Activated CD4-positive, alpha-beta T cell treated with anti-CD3 and anti-CD28 coated beads, Interleukin-2, amount 50 U/mL, for 1 hour (primary cell): Measurements from ENCODE around the gene SS18.

Source experiments
- DNase-seq: peaks from one replicate; pipeline ENCODE4 v3.0.0-alpha.2; 2020

The SS18 gene

DNA sequence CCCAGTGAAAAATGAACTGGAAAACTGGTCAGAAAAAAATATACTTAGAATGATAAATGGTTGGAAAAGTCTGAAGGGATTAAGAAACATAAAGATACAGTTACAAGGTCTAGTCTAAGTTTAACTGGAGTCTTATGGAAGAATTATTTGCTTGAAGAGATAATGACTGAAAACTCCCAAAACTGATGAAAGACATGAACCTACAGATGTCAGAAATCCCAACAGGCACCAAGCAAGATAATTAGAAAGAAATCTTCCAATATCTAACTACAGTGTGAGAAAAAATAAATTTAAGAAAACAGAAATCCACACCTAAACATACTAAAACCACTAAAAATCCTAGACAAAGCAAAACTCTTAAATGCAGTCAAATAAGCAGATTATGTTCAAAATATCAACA is 19.4 kb downstream of the SS18 start:
- no peak for DNase-seq

DNA sequence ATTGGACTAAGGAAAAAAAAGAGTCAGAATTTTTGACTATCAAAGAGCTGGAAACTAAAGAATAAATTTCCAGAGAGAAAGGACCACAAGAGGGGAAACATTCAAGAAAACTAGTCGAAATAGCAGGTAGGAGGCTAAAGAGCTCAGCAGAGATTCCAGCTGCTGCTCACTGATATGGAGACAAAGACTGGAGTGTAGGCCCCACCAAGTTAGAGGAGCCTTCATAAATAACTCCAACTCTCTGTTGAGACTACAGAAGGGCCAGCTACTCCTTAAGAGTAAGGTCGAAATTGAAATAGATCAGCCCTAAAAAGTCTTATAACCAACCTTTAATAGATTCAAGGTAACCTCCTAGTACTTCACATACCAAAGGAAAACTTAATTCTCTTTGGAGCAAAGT is 31.1 kb downstream of the SS18 start:
- no peak for DNase-seq

DNA sequence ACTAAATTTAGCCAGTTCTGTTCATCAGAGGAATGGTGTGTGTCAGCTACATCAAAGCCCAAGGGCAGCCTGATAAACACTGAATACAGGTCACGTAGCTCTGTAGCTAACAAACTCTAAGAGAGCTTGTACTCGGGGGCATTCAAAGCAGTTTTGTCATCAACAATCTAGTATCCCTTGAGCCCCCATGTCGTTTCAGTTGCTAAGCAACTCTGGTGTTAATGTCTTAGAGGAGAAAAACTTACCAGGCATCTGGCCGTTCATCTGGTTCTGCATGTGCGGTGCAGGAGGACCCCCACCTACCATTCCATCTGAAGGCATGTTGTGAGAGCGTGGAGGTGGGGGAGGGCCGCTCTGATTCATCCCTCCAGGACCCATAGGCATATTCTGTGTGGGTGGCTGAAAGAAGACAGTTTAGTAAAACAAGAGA is 33.1 kb downstream of the SS18 start:
- DNase-seq: no peak

DNA sequence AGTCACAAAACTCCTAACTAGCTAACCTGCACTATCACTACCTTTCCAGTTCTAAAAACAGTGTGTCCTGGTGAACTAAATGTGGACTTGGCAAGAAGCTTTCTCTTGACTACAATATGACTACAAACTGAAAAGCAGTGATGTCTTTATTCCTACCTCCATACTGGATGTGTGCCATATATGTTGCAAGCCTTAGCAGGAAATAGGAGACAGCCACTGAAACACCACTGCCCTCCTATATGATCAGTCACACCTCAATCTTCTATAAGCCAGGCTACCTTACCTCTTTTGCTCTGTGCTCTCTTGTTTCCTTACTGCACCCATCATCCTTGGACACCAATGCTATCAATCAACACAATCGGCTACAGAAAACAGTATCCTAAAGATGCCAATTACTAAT is 34.1 kb downstream of the SS18 start:
- no peak for DNase-seq

DNA sequence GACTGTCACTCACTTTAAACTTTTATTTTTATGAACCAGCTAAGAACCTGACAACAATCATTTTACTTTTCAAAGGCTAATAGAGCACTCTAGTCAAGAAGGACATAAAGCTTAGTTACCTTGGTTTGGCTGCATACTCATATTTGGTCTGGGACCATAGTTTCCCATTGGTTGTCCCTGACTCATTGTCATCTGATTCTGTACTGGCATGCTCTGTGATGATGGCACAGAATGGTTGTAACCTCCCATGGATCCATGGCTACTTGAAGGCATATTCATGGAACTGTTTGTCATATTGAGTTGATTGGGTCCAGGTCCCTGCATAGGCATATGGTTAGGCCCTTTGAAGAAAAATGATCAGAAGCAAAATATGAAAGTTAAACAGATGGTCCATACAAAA is 37.9 kb downstream of the SS18 start:
- DNase-seq: no peak

DNA sequence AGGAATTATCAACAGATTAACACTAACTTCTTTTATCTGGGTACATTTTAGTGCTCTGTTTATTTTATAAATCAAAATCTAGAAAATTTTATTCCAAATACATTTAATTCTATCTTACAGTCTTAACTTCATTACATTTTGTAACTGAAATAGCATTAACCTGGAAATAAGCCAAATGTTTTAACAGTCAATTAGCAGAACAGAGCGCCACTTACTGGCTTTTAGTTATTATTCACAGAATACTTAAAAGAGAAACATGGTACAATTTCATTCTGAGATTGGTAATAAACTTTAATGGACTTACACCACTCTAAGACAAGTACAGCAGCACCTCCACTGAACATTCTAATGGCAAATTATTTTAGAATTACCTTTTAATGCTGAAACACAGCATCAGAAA is 38.6 kb downstream of the SS18 start:
- DNase-seq: no peak

DNA sequence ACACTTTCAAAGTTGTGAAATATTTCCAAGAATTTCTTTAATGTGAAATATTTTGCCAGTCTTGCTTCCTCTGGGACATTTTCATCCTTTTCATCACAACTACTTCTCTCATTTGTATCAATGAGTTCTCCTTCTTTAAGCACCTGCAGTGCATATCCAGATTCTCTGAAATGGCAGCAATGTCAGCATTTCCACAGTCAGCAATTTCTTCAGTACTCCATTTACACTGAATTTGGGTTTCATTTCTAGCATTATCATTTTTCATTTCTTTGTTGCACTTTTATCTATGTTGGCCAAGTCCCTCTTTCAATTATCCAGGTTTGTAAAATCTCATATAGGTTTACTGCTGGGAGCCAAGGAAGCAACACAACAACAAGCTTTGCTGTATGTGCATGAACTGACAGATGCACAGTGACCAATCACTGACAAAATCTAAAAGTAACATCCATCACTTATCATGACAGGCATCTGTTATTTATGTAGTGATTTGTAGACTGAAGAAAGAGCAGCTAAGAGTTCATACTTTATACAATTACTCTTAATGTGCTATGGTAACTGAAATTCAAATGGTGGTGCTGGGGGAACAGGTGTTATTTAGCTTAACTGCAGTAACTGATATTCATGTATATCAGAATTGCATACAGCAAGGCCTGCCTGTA is 43.9 kb downstream of the SS18 start:
- DNase-seq: no peak

DNA sequence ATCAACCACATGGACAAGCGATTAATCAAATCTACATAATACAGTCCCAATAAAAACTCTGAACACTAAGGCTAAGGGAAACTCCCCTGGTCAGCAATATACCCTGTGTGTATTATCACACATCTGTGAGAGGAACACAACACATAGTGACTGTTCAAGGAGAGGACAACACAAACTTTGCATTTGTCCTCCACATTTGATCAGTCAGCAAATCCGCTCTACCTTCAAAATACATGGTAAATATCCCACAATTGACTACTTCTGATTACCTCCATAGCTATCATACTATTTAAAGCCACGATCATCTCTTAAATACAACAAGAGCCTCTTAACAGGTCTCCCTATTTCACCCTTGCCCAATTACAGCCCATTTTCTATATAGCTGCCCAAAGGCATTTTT is 45.6 kb downstream of the SS18 start:
- DNase-seq: no peak

DNA sequence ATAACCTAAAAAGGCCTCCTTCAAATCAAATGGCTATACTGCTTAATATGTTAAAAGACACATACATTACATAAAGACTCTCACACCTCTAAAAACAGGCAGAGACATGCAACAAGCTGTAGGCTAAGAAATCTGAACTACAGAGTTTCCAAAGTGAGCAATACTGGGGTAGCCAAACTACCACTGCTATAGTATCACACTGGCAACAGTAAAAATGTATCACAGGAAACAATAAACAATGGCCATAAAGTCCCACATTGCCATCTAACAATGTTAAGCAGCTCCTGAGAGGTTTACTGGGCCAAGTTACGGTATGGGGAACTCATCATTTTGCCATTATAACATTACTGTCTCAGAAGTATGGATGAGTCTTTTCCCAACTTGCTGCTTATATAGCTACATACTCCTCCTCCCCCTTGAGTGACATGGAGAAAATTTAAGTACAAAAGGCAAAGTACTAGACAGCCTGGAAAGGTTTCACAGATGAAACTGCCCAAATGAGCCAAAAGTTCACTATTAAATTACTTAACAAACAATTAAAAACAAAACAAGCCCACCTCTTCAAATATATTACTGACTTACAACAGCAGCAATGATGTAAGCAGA is 50.3 kb downstream of the SS18 start:
- no peak for DNase-seq

DNA sequence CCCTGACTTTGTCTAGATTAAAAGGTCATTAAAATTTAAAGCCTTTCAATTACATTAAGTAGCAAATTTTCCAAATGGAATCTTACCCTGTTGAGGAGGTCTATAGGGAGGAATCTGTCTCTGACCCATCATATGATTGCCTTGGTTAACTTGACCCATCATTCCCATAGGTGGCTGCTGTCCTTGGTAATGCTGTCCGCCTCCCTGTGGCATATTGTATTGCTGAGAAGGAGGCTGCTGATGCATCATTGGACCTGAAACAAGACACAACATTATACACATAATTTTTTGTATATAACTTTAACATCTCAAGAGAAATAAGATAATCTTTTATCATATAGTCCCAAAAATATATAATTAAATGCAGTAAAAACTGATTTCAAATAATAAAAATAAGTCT is 51.2 kb downstream of the SS18 start:
- DNase-seq: no peak

DNA sequence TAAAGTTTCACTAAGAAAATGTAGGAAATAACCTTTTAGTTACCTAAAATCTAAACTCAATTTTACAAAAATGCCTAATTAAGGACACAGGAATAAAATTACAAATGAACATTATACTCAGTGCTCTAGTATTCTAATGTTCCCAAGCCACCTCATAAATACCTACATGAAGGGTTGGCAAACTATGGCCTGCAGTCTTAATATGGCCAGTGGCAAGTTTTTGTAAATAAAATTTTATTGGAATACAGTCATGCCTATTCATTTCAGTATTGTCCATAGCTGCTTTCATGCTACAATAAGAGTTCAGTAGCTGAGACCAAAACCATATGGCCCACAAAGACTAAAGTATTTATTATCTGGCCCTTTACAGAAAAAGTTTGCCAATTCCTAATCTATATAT is 53.8 kb downstream of the SS18 start:
- DNase-seq: no peak

DNA sequence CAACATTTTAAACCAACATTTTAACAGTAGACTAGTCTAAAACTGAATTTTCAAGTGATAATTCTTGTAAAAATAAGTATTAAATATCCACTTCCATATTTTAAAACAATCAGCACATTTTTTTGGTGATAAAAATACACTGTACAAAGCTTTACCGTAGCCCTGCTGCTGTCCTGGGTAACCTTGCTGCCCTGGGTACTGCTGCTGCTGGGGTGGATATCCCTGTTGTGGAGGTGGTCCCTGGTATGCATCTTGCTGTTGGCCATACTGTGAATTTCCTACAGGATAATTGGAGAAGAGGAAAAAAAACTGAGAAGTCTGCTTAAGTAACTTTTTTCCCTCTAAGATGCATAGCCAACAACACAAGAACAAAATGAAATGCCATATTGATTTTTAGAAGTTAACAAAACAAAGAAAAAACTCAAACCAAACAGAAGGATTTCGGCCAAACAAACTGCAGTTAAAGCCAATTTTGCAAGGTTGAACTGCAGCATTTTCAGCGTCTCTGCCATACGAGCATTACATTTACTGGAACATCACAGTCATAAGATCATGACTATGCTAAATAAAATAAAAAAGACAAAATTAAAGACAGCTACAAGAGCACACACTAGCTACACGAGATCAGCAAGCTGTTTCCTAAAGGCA is 55.4 kb downstream of the SS18 start:
- DNase-seq: no peak

DNA sequence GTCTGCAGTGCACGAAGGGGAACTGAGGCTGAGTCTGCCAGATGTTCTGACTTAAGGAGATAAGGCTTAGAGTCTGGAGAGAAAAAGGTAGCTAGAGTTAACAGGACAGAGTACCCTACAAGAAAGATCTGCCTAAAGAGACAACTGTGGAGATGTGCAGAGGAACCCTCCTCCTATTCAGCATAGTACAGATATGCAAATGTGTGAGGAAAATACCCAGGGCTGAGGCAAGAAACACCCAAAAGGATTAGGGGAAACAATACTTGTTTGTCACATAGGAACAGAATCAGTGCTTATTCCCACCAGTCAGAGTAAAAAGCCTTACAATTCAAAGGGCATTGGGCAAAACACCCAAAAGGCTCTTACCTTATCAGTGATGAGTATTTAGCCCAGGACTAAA is 67.8 kb downstream of the SS18 start:
- DNase-seq: no peak

DNA sequence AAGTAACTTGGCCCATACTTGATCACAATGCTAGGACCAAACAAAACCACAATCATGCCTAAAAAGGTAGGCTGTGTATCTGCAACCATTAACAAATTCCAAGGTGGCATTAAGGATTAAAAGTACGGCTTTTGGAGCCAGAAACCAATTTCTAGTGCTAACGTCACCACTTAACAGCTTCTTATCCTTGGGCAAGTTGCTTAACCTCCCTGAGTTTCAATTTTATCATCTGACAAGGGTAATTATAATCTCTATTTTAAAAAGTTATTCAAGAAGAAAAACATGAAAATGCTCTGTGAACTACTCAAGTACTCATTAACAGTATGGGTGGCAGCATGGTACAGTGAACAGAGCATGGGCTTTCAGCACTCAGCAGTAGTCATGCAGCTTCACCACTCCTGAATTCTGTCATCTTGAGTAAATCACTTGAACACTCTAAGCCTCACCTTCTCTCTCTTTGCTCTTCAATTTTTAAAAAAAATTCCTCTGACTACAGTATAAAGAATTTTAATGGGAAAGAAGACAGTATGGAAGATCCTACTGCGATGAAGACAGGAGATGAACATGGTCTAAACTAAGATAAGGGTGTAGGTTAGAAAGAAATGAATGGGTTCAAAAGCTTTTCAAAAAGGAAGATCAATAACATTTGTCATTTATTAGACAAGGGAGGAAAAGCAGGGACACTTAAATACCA is 69.2 kb downstream of the SS18 start:
- no peak for DNase-seq

DNA sequence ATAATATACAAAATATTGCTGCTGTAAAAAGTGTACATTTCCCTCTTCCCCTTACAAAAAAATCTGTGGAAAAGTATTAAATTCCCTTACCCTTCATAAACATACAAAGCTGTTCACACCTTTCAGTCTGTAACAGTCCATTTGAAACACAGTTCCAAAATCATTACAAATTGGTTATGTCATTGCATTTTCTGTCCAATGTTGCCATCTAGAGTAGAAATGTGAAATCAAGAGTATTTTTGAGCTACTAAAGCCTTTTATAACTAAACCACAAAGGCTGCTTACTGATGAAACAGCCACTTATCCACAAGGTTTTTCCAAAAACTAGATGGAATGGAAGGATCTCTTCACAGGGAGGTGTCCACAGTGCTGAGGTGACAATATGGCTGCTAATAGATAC is 72.5 kb downstream of the SS18 start:
- DNase-seq: no peak

DNA sequence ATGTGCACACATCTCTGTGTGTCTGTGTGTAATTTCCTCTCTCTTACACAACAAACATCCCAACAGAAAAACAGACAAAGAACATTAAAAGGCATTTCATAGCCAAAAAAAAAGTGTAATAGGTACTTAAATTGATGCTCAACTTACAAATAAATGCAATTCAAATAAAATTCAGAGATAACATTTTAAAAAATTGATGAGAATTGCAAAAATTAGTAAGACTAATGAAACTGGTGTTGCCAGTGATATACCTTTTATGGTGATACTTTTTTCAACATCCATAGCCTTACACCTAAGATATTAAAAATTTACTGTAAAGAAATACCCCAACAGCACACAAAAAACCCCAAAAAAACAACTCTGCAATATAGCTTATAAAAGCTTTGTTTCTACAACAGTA is 76.0 kb downstream of the SS18 start:
- no peak for DNase-seq

DNA sequence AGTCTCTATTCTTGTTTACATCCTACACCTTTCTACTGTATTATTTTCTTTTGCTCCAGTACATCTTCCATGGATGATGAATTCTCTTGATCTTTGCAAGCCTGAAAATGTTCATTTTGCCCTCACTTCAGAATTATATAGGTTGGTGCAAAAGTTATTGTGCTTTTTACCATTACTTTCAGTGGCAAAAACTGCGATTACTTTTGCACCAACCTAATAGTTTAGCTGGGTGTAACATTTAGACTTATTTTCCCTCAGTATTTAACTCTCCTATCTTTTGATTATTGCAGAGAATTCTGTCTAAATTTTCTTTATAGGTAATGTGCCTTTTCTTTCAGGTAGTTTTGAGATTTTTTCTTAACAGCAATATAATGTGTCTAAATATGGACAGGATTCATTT is 81.8 kb downstream of the SS18 start:
- no peak for DNase-seq

DNA sequence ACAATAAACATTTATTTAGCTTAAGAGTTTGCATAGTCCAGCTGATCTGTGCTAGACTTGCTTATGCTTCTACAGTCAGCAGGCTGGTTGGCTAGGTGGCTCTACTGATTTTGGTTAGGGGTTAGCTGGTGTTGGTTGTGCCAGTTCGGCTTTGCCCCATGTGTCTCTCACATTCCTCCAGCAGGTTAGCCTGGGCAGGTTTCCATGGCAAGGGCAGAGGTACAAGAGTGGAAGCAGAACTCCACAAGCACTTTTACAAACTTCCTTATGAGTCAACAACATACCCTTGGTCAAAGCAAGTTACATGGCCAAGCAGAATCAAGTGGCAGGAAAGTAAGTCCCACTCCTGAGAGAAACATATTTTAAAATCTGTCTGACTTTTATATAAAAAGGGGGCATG is 82.3 kb downstream of the SS18 start:
- DNase-seq: no peak

DNA sequence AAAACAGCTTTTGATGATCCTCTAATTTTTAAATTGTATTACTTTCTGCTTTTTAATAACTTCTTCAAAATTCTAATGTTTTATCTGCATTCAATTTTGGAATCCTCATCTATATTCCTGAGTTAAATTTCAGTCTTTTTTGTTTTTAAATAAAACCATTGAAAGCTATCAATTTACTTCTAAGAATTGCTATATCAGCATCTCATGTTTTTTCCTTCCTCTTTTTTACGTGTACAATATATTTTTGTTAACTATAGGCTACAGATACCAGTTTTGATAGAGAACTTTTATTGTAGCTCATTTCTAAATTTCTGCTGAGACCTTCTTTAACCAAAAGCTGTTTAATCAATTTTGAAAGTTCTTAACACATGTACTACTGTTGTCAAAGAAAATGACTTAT is 84.5 kb downstream of the SS18 start:
- no peak for DNase-seq

DNA sequence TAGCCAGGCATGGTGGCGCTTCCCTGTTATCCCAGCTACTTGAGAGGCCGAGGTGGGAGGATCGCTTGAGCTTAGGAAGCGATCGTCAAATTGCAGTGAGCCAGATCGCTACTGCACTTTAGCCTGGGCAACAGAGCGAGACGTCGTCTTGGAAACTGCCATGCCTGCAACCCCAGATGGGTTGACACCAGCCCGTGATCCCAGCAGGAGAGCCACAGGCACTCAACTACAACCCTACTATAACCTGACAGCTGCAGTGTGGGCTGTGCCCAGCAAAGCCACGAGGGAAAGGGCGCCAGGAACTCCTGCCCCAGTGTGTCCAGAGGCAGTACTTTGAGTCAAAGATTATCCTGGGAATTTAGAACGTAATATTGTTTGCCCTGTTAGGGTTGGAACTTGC is 85.6 kb downstream of the SS18 start:
- DNase-seq: no peak

DNA sequence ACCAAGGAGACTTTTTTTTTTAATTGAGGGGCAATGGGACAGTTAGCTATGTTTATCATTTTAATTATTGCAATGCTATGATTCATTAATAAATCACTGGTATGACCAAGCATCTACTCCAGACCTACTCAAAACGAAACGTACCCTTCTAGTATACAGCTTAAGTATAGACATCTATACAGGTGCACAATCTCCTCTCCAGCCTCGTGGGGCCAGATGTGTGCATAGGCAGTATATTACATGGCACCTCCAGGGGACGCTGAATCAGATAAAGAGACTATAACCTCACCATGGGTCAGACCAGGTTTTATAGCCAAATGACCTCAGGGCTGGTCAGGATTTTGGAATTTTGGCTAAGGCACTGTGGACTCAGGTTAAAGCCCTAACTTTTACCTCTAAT is 86.6 kb downstream of the SS18 start:
- DNase-seq: no peak

DNA sequence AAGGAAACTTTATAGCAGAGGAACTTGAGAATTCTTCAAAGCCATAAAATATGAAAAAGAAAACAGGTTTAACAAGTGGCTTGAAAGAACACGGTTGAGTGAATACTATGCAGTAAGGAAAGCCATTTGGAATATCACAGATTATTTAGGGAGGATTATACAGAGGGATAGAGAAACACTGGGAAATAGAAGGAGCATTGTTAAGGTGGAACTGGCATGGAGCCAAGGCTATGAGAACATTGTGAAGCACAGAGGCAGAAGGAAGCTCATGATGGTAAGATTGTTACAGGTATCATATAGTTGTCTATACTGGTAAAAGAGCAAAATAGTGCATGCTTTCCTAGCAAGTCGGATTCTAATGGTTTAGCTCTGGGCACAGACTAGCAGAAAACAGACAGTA is 87.1 kb downstream of the SS18 start:
- DNase-seq: no peak

DNA sequence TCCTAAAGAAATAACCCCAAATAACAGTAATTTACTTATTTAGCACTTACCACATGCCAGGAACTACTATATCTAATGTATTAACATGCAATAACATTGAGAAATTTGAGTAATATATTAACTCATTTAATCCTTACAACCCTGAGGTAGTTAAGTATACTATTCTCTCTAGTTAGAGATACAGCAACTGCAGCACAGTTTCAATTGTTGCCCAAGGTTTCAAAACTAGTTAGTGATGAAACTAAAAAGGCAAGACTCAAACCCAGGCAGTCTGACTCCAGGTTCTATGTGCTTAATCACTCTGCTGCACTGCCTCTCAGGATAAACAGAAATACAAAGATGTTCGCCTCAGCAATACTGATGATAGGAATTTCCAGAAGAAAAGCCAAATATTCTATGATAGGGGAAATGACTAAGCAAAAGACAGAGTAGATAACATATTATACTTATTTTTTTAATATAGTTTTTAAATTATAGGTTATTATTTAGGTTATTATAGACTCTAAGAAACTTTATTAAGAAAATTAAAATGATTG is 88.0 kb downstream of the SS18 start:
- no peak for DNase-seq

DNA sequence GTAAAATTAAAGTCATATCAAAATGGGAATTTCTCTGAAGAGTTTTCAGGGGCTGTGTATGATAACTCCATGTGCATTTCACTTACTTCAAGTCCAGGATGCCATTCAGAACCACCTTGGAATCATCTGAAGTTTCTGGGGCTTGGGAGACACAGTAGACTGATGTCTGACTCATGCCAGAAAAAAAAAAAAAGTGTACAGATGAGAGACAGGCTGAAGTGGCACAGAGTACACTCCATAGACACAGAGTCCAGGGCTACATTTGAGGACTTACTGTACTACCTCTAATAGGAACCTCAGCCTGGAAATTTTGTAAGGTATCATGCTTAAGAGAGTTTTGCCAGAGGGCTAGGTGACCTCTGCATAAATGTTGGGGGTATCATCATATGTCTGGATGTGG is 92.0 kb downstream of the SS18 start:
- DNase-seq: no peak
